IPS-18c (cell line): Measurements from ENCODE around the gene HDGFL2.
"Not testable (repeated sequence)": the region's sequence is repeated elsewhere in the genome, so short reads cannot be mapped to it uniquely, and the experiment has no call there.

Experiments
- H3K4me3 ChIP-seq: 2 replicates; pipeline ENCODE4 v1.7.0; 2013; ENCODE audit warnings: low read depth, mild to moderate bottlenecking, low read length, moderate library complexity; ENCODE audit not compliant: insufficient read depth
- H3K9me3 ChIP-seq: one replicate; pipeline ENCODE4 v1.6.1; 2013; ENCODE audit warnings: mild to moderate bottlenecking, low read length, moderate library complexity; ENCODE audit not compliant: control insufficient read depth, insufficient read depth

Gene HDGFL2

GRCh38 chr19:4517451-4518057, 45.5 kb downstream of the HDGFL2 start:
- H3K9me3 ChIP-seq: no peaks in the 10 kb centered on the region
- no peak overlapping the region for H3K4me3 ChIP-seq

- H3K4me3 ChIP-seq: no peak within 1 kb of the TSS
- H3K9me3 ChIP-seq: no peaks in the 10 kb centered on the region
Measured at GRCh38 chr19:4518345-4519171, 46.5 kb downstream of the HDGFL2 start, which contains the start of gene PLIN4. PLIN4 (minus strand) TSS chr19:4518486; CDS start chr19:4518272, 214 bp downstream.

- Histone ChIP-seq H3K4me3 (no peak overlapping the region), H3K9me3 (no peaks in the 10 kb centered on the region)
Measured at GRCh38 chr19:4519172-4519496, 47.0 kb downstream of the HDGFL2 start.

GRCh38 chr19:4519521-4520277, 47.6 kb downstream of the HDGFL2 start:
- Histone ChIP-seq H3K9me3 (no peaks in the 10 kb centered on the region), H3K4me3 (no peak overlapping the region)

GRCh38 chr19:4521170-4521887, 49.2 kb downstream of the HDGFL2 start:
- no peak overlapping the region for H3K4me3 ChIP-seq
- H3K9me3 ChIP-seq: no peaks in the 10 kb centered on the region

GRCh38 chr19:4521888-4522242, 49.8 kb downstream of the HDGFL2 start:
- Histone ChIP-seq H3K9me3 (no peaks in the 10 kb centered on the region), H3K4me3 (no peak overlapping the region)

- Histone ChIP-seq H3K9me3 (no peaks in the 10 kb centered on the region), H3K4me3 (no peak overlapping the region)
Measured at GRCh38 chr19:4522291-4523002, 50.4 kb downstream of the HDGFL2 start.

- Histone ChIP-seq H3K4me3 (no peak overlapping the region), H3K9me3 (no peaks in the 10 kb centered on the region)
Measured at GRCh38 chr19:4523306-4524110, 51.4 kb downstream of the HDGFL2 start.

- H3K4me3 ChIP-seq: no peak overlapping the region
Measured at GRCh38 chr19:4524808-4525562, 52.9 kb downstream of the HDGFL2 start.

GRCh38 chr19:4525563-4526002, 53.5 kb downstream of the HDGFL2 start:
- H3K9me3 ChIP-seq: no peaks in the 10 kb centered on the region
- no peak overlapping the region for H3K4me3 ChIP-seq

More at GRCh38 chr19:4524808-4525562, 52.9 kb downstream of the HDGFL2 start:
- no peaks in the 10 kb centered on the region for H3K9me3 ChIP-seq

- not testable (repeated sequence) for H3K4me3 ChIP-seq, H3K9me3 ChIP-seq
Measured at GRCh38 chr19:4527377-4527776, 55.3 kb downstream of the HDGFL2 start.

- Histone ChIP-seq H3K4me3 (no peak overlapping the region), H3K9me3 (no peaks in the 10 kb centered on the region)
Measured at GRCh38 chr19:4528843-4529242, 56.7 kb downstream of the HDGFL2 start.

GRCh38 chr19:4529924-4530522, 57.9 kb downstream of the HDGFL2 start:
- no peaks in the 10 kb centered on the region for H3K9me3 ChIP-seq
- H3K4me3 ChIP-seq: no peak overlapping the region

GRCh38 chr19:4531562-4532165, 59.6 kb downstream of the HDGFL2 start:
- Histone ChIP-seq H3K9me3 (no peaks in the 10 kb centered on the region), H3K4me3 (no peak overlapping the region)

GRCh38 chr19:4533334-4533733, 61.2 kb downstream of the HDGFL2 start:
- no peak overlapping the region for H3K4me3 ChIP-seq
- no peaks in the 10 kb centered on the region for H3K9me3 ChIP-seq
